Stimulated activated CD8-positive, alpha-beta memory T cell treated with anti-CD3 and anti-CD28 coated beads, Interleukin-15, amount 100 ng/mL, for 1 hour (primary cell): ENCODE results near the gene CCL25.

ENCODE experiments used
- DNase-seq: peaks from one replicate; pipeline ENCODE4 v3.0.0-alpha.2; 2020; ENCODE audit warnings: low read depth

The CCL25 gene

DNA sequence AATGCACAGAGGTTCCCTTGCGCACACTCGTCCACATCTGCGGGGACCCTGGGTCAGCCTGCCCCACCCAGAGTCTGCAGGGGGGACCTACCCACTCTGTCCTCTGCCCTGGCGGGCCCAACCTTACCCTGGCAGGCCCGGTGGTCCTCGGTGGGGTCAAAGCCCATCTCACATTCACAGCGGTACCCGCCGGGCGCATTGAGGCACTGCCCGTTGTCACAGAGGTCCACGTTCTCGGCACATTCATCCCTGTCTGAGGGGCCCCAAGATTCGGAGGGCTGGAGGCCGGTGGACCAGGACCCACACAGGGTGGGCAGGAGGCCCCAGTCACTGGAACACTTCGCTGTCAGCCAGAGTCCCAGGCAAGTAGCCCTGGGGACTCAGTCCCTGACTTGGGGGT lies 58.4 kb downstream of the CCL25 start:
- no peak for DNase-seq

DNA sequence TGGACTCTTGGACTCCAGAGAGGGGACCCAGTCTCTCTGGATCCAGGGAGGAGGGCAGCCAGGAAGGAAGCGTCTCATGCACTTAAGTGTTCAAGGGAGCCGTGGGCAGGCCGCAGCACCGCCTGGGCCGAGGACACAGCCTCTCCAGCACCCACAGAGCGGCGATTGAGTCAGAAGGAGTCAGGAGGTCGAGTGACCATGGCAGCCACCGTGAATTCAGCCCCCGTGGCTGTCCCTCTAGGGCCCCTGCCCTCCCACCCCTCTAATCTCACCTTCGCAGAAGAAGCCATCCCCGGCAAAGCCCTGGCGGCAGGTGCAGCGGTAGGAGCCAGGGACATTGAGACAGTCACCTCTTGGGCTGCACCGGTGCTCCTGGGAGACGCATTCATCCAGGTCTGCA lies 58.8 kb downstream of the CCL25 start:
- DNase-seq = no peak
